Astrocyte of the cerebellum (primary cell): Measurements from ENCODE around the gene TEN1.

ENCODE experiments used
- DNase-seq: peaks from one replicate; pipeline ENCODE4 v3.0.0-alpha.2; 2011; ENCODE audit warnings: low read depth
- H3K4me3 ChIP-seq: 2 replicates; pipeline ENCODE4 v1.5.1; 2011; ENCODE audit warnings: mild to moderate bottlenecking, low read depth, low read length, moderate library complexity
- in situ Hi-C: cut with HindIII; loops from 2 replicates; pipeline ENCODE4 v1.10.0; 2017; ENCODE audit warnings: low sequenced_read_pairs
- TF ChIP-seq, protein P1 (sequence below): IDR thresholded peaks from 2 replicates; pipeline ENCODE4 v1.5.1; 2012; ENCODE audit warnings: low read length, low read depth, moderate library complexity, mild to moderate bottlenecking; ENCODE audit errors: missing control alignments

TEN1 gene

DNA sequence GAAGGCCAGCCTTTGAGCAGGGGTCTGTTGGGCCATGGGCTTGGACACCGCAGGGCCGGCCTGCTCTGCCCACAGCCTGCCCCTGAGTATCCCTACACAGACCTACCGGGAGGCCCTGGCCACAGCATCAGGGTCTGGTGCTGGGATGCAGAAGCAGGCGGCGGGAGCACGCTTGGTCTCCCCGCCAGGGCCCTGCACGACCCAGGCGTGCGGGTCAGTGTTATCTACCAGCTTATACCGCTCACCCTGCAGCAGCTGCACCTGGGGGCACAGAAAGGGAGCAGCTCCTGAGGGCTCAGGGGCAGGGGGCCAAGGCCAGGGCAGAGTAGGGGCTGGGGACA is 39.3 kb downstream of the TEN1 start:
- DNase-seq = no peak
- in situ Hi-C loops = no loop called here
- no peak overlapping the region for H3K4me3 ChIP-seq
- TF ChIP-seq, protein P1, sequence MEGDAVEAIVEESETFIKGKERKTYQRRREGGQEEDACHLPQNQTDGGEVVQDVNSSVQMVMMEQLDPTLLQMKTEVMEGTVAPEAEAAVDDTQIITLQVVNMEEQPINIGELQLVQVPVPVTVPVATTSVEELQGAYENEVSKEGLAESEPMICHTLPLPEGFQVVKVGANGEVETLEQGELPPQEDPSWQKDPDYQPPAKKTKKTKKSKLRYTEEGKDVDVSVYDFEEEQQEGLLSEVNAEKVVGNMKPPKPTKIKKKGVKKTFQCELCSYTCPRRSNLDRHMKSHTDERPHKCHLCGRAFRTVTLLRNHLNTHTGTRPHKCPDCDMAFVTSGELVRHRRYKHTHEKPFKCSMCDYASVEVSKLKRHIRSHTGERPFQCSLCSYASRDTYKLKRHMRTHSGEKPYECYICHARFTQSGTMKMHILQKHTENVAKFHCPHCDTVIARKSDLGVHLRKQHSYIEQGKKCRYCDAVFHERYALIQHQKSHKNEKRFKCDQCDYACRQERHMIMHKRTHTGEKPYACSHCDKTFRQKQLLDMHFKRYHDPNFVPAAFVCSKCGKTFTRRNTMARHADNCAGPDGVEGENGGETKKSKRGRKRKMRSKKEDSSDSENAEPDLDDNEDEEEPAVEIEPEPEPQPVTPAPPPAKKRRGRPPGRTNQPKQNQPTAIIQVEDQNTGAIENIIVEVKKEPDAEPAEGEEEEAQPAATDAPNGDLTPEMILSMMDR = no peak

DNA sequence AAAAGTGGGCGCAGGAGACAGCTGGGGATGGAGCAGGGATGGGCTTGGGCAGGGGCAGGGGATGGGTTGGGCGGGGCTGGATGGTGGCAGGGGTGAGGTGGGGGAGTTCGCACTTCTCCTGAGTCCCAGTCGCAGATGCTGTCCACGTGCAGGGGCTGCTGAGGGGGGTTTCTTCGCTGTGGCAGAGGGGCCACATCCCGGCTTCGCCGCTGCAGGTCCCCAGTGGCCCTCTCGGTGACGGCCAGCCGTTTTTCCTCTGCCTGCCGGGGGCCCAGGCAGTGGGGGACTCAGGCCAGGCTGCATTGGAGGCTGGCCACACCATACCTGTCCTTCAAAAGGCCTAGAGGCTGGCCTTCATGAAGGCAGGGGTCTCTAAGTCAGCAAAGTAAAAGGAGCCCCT is 39.8 kb downstream of the TEN1 start:
- no peak overlapping the region for H3K4me3 ChIP-seq
- DNase-seq = no peak
- in situ Hi-C loops = no loop called here
- TF ChIP-seq, protein P1 = no peak

DNA sequence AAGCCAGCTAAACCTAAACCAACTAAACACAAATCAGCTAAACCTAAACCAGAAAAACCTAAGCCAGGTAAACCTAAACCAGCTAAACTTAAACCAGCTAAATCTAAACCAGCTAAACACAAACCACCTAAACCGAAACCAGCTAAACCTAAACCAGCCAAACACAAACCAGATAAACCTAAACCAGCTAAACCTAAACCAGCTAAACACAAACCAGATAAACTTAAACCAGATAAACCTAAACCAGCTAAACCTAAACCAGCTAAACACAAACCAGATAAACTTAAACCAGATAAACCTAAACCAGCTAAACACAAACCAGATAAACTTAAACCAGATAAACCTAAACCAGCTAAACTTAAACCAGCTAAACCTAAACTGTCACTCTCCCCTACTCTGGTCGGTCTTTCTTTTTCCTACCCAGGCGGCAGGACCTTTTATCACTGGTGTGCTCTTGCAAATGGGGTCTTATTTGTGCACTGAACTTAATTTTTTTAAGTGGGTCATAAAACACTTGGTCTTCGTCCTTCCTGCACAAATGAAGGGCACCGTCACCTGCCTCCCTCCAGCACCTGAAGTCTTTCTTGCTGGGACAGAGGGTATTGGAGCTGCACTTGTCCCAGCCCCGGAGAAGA is 40.9 kb downstream of the TEN1 start:
- H3K4me3 ChIP-seq = no peak overlapping the region
- DNase-seq = no peak
- TF ChIP-seq, protein P1 = no peak
- in situ Hi-C loops = no loop called here

DNA sequence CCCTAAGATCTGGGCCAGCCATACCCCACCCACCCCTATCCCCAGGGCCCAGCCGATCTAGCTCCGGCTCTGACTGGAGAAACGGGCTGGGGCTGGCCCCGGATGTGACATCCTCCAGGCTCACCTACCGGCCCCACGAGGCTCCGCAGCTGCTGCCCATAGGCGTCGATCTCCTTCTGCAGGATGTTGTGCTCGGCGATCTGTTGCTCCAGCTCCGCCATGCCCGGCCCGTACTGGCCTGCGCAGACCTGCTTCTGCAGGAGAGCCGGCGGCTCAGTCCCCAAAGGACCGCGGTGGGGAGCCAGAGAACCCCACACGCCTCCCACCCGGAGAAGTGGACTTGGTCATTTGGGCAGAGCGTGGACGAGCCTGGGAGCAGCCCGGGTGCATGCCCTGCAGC is 43.2 kb downstream of the TEN1 start:
- TF ChIP-seq, protein P1 = no peak
- H3K4me3 ChIP-seq = no peak overlapping the region
- in situ Hi-C loops = no loop called here
- DNase-seq = no peak

DNA sequence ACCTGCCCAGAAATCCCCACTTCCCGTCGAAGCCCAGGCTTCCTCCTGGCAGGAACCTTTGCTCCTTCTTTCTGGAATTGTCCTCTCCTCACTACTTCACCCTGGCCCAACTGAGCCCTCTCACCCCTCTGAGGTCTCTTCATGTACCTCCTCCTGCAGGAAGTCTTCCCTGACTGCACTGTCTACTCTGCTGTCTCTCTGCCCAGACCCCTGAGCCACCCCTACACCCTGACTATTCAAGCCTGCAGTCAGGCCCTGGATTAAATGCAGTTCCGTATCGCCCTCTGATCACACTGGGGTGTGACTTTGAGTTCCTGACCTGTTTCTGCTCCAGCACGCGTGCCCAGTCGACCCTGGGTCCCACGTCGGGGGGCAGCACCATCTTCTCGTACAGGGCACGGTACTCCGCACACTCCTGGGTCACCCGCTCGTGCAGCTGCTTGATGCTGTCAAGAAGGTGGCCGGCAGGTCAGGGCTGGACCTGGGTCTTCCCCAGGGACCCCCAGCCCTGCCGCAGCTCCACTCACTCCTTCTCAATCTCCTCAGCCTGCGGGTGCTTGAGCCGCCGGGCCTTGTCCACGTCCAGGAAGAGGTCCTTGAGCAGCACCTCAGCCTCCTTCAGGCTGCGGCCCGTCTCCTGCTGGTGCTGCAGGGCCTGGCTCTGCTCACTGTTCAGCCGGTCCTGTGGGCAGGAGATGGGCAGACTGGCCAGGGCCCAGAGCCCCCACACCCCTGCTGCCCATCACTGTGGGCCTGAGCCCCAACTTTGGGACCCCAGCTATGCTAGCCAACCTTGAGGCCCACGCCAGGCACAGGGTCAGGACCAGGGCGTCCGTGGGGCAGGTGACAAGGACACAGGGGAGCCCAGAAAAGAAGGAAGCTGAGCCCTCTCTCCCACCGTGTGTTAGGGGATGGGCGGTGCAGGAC is 44.2 kb downstream of the TEN1 start:
- TF ChIP-seq, protein P1 = no peak
- DNase-seq = no peak
- in situ Hi-C loops = no loop called here
- H3K4me3 ChIP-seq = no peak overlapping the region

DNA sequence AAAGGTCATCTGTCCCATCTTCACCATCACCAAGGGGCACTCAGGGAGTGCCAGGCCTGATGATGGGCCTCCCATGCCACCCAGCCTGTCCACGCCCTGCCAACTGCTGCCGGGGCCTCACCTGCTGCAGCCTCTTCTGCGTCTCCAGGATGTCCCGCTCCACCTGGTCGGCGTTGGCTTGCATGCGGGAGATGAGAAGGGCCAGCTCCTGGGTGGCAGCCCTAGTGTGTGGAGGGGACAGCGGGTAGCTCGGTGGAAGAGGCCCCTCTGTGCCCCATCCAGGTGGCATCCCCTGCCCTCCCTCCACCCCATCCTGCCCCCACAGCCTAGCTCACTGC is 44.8 kb downstream of the TEN1 start:
- TF ChIP-seq, protein P1 = no peak
- DNase-seq = no peak
- in situ Hi-C loops = no loop called here
- H3K4me3 ChIP-seq = no peak overlapping the region
